Liver (tissue), 9 donors: ENCODE measurements around the gene DHX16. TPM values are rescaled to one million over a fixed set of nuclear protein-coding genes. Genes with fewer than 3 reads are reported as not detected.

Source experiments
- DNase-seq: peaks from one replicate; pipeline ENCODE4 v3.0.0-alpha.2; 2017; ENCODE audit warnings: low spot score
- H3K27ac ChIP-seq, 2 donors: one replicate each; pipeline ENCODE4 v1.7.0; 2013; ENCODE audit warnings: inconsistent platforms in 2 of 2, low read length in 2 of 2, control low read depth in 1 of 2, low read depth in 1 of 2, mild to moderate bottlenecking in 1 of 2
- H3K27me3 ChIP-seq, 4 donors: one replicate each; pipeline versions ENCODE4 v1.6.1 to v1.7.0; 2013; ENCODE audit warnings: low read length in 3 of 4, inconsistent platforms in 1 of 4, mild to moderate bottlenecking in 1 of 4, moderate library complexity in 1 of 4; ENCODE audit not compliant: control insufficient read depth in 4 of 4, insufficient read depth in 4 of 4
- H3K36me3 ChIP-seq, 4 donors: one replicate each; pipeline versions ENCODE4 v1.6.1 to v1.7.0; 2013; ENCODE audit warnings: low read length in 3 of 4, mild to moderate bottlenecking in 3 of 4, low read depth in 1 of 4, moderate library complexity in 1 of 4; ENCODE audit not compliant: control insufficient read depth in 4 of 4, insufficient read depth in 3 of 4
- H3K4me1 ChIP-seq, 4 donors: one replicate each; pipeline versions ENCODE4 v1.6.1 to v1.7.0; 2013; ENCODE audit warnings: low read length in 3 of 4, mild to moderate bottlenecking in 3 of 4, moderate library complexity in 1 of 4; ENCODE audit not compliant: control insufficient read depth in 4 of 4, insufficient read depth in 4 of 4
- H3K4me3 ChIP-seq, 3 donors: one replicate each; pipeline versions ENCODE4 v1.6.1 to v1.7.0; 2013; ENCODE audit warnings: low read length in 3 of 3, control low read depth in 1 of 3, low read depth in 1 of 3, mild to moderate bottlenecking in 1 of 3
- H3K9ac ChIP-seq, 2 donors: one replicate each; pipeline ENCODE4 v1.7.0; 2013; ENCODE audit warnings: low read length in 2 of 2, mild to moderate bottlenecking in 2 of 2, moderate library complexity in 2 of 2, control low read depth in 1 of 2, low read depth in 1 of 2
- H3K9me3 ChIP-seq, 4 donors: one replicate each; pipeline versions ENCODE4 v1.6.1 to v1.7.0; 2013; ENCODE audit warnings: low read length in 3 of 4; ENCODE audit not compliant: control insufficient read depth in 4 of 4
- EGR1 ChIP-seq, 2 donors: IDR thresholded peaks; 2 replicates each; pipeline ENCODE4 v1.6.1; 2016 to 2018; ENCODE audit warnings: antibody characterized with exemption in 2 of 2, low read depth in 2 of 2
- FOXA1 ChIP-seq: IDR thresholded peaks from 2 replicates; pipeline ENCODE4 v1.6.1; 2016; ENCODE audit warnings: antibody characterized with exemption
- FOXA2 ChIP-seq: IDR thresholded peaks from 2 replicates; pipeline ENCODE4 v1.6.1; 2016; ENCODE audit warnings: antibody characterized with exemption
- GABPA ChIP-seq, 2 donors: IDR thresholded peaks in 1 of 2; conservative IDR thresholded peaks in 1 of 2; 2 replicates each; pipeline ENCODE4 v1.6.1; 2016; ENCODE audit warnings: antibody characterized with exemption in 2 of 2, mild to moderate bottlenecking in 1 of 2, moderate library complexity in 1 of 2
- HNF4A ChIP-seq, 2 donors: conservative IDR thresholded peaks; 2 replicates each; pipeline ENCODE4 v1.6.1; 2016; ENCODE audit warnings: antibody characterized with exemption in 2 of 2, mild to moderate bottlenecking in 2 of 2
- HNF4G ChIP-seq: IDR thresholded peaks from 2 replicates; pipeline ENCODE4 v1.6.1; 2016; ENCODE audit warnings: antibody characterized with exemption
- JUND ChIP-seq, 2 donors: IDR thresholded peaks; 2 replicates each; pipeline ENCODE4 v1.6.1; 2016; ENCODE audit warnings: antibody characterized with exemption in 2 of 2
- NR2F2 ChIP-seq: IDR thresholded peaks from 2 replicates; pipeline ENCODE4 v1.6.1; 2016; ENCODE audit warnings: antibody characterized with exemption
- RAD21 ChIP-seq, 2 donors: IDR thresholded peaks; 2 replicates each; pipeline ENCODE4 v1.6.1; 2016; ENCODE audit warnings: antibody characterized with exemption in 2 of 2, mild to moderate bottlenecking in 2 of 2
- RXRA ChIP-seq, 2 donors: IDR thresholded peaks; 2 replicates each; pipeline ENCODE4 v1.6.1; 2017 to 2018; ENCODE audit warnings: antibody characterized with exemption in 2 of 2, mild to moderate bottlenecking in 1 of 2
- SP1 ChIP-seq: IDR thresholded peaks from 2 replicates; pipeline ENCODE4 v1.6.1; 2018; ENCODE audit warnings: antibody characterized with exemption, mild to moderate bottlenecking
- TAF1 ChIP-seq: conservative IDR thresholded peaks from 2 replicates; pipeline ENCODE4 v1.6.1; 2016; ENCODE audit warnings: antibody characterized with exemption, mild to moderate bottlenecking
- YY1 ChIP-seq: IDR thresholded peaks from 2 replicates; pipeline ENCODE4 v1.6.1; 2016; ENCODE audit warnings: antibody characterized with exemption, mild to moderate bottlenecking
- WGBS: extraction: QIAGEN DNeasy Blood & Tissue Kit; methylation state at CpG from one replicate; pipeline ENCODE4 v1.1.7; 2013; 5-methylcytosine and 5-hydroxymethylcytosine counted together
- polyA plus RNA-seq, 2 donors: library from polyadenylated mRNA; stranded (reverse) in 1 of 2; unstranded in 1 of 2; fragments of 200-250 nt in 1 of 2; fragments of >200 nt in 1 of 2; fragmentation: Nextera tagmentation in 1 of 2; extraction: Ambion mirVana in 1 of 2; gene quantifications; one replicate each; pipeline versions ENCODE4 v1.2.1 to v1.2.3, GENCODE V29; 2013 to 2015
- total RNA-seq, 2 donors: library from RNA; depleted of rRNA; stranded (reverse); fragments of >200 nt; gene quantifications; one replicate each; pipeline ENCODE4 v1.2.3, GENCODE V29; 2014
- TF ChIP-seq, protein P1 (sequence below): IDR thresholded peaks from 2 replicates; pipeline ENCODE4 v1.6.1; 2016; ENCODE audit warnings: antibody characterized with exemption
- TF ChIP-seq, protein P2 (sequence below): IDR thresholded peaks from 2 replicates; pipeline ENCODE4 v1.6.1; 2016; ENCODE audit warnings: antibody characterized with exemption
- TF ChIP-seq, protein P3 (sequence below): IDR thresholded peaks from 2 replicates; pipeline ENCODE4 v1.6.1; 2016; ENCODE audit warnings: antibody characterized with exemption, mild to moderate bottlenecking
- TF ChIP-seq, protein P4 (sequence below): IDR thresholded peaks from 2 replicates; pipeline ENCODE4 v1.6.1; 2016; ENCODE audit warnings: antibody characterized with exemption
- TF ChIP-seq, protein P5 (sequence below): fragments of 150-350 bp; IDR thresholded peaks from 2 replicates; pipeline ENCODE4 v1.5.1; 2017; ENCODE audit warnings: improper control_type of control experiment, low read depth, low read length; ENCODE audit not compliant: missing input control
- donor health status: healthy.
- donor health status: healthy.
- donor health status: healthy.
- donor health status: healthy.
- donor health status: healthy.

The DHX16 gene
- total and polyA plus RNA-seq, 4 donors: 10.1 to 23.9 (median 17.4) TPM

DNA sequence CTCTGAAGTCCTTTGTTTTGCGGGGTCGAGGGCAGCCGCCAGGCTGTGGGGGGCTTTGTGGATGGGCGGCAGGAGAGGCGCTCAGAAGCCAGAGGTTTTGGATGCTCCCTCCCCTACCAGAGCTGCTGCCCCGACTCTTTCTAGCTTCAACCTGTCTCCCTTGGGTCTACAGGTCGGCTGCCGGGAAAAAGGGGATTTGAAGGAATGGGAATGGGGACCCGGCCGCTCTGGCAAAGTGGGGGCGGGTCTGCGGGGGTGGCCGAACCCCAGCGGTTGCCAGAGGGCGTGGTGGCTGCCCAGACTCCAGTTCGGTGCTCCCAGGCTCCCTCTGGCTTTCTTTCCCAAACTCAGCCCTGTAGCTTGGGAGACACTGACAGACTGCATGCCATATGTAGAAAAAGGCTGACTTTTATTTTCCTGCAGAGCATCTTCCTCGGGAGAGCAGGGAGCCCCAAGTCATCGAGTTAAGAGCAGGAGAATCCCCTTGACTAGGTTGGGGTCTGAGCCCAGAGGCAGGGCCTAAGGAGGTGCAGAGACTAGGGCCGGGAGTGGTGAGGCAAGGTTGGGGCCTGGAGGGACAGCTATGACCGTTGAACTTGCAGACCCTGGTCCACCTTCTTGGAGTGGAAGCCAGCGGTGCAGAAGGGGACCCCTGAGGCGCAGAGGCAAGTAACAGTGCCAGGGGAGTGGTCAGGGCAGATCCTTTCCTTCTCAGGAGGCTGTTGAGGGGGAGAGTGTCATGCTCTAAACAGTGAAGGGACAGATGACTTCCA, 15.0 kb upstream of the DHX16 start:
- DNase-seq: no peak
- TF ChIP-seq RXRA (IDR thresholded peaks at IDR 0.05) (no peak), SP1 (no peak), NR2F2 (no peak), GABPA (IDR thresholded peaks at IDR 0.05 in 1 of 2, conservative IDR thresholded peaks at IDR 0.05 in 1 of 2) (no peak), EGR1 (IDR thresholded peaks at IDR 0.05; ENCODE audit: low read depth in 2 of 2) (no peak), RAD21 (IDR thresholded peaks at IDR 0.05) (no peak), JUND (IDR thresholded peaks at IDR 0.05) (no peak), HNF4A (conservative IDR thresholded peaks at IDR 0.05) (no peak)
- TF ChIP-seq, protein P1, sequence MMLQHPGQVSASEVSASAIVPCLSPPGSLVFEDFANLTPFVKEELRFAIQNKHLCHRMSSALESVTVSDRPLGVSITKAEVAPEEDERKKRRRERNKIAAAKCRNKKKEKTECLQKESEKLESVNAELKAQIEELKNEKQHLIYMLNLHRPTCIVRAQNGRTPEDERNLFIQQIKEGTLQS: no peak
- TF ChIP-seq, protein P2, sequence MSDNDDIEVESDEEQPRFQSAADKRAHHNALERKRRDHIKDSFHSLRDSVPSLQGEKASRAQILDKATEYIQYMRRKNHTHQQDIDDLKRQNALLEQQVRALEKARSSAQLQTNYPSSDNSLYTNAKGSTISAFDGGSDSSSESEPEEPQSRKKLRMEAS: no peak
- H3K9me3 ChIP-seq: no peaks in the 10 kb centered on the region
- peak overlapping the region in 1 of 2 donors; percentile 28 for H3K9ac ChIP-seq
- H3K4me3 ChIP-seq: peak overlapping the region; percentile 60 to 77 (median 60)
- no peaks in the 10 kb centered on the region for H3K27me3 ChIP-seq
- peak overlapping the region; percentile 97 to 99 for H3K27ac ChIP-seq
- H3K4me1 ChIP-seq: peaks cover 21 to 70% (median 55%) of the 10 kb centered on the region in 4 donors
- no peaks in the 10 kb centered on the region for H3K36me3 ChIP-seq
- 30% methylated on average over 22 of the region's 22 CpGs for WGBS

DNA sequence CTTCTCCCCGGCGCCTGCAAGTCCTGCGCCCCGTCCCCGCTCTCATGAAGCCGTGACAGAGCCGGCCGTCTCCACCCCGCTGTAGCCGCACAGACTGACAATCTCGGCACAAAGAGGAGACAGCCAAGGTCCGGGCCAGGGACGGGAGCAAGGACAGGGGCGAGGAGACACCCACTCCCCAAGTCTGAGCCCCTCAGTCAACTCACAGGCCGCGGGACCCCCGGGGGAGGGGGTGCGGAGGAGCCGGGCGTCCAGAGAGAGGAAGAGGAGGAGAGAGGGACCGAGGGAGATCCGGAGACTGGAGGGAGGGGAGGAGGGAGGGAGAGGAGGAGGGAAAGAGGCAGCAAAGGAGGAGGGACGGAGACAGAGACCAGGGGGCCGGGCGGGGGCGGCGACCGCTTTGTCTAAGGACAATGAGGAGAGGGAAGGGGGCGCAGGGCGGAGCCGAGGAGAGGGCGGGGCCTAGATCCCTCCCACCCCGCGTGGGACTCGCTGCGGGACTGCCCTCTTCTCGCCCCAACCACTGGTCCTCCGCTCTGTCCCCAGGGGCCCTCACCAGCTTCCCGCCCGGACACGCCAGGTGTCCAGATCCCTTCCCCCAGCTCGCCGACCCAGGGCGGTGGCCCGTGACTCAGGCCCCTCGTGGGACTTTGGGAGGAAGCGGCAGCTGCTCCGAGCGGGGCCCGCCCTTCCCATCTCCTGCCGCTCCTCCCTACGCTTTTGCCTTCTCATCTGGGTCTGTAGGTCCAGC, 14.3 kb upstream of the DHX16 start:
- H3K4me1 ChIP-seq: peaks cover 21 to 74% (median 60%) of the 10 kb centered on the region in 4 donors
- peak overlapping the region; percentile 97 to 99 for H3K27ac ChIP-seq
- peak; percentile 69 for DNase-seq
- no peaks in the 10 kb centered on the region for H3K27me3 ChIP-seq
- no peaks in the 10 kb centered on the region for H3K36me3 ChIP-seq
- peak overlapping the region; percentile 30 to 77 for H3K9ac ChIP-seq
- under 1% methylated on average over 52 of the region's 52 CpGs for WGBS
- H3K4me3 ChIP-seq: peak overlapping the region; percentile 60 to 77 (median 60)
- TF ChIP-seq GABPA (IDR thresholded peaks at IDR 0.05 in 1 of 2, conservative IDR thresholded peaks at IDR 0.05 in 1 of 2) (no peak), RXRA (IDR thresholded peaks at IDR 0.05) (peak in 1 of 2 donors; percentile 42), FOXA2 (no peak), NR2F2 (peak; percentile 29), YY1 (peak; percentile 9), SP1 (peak; percentile 46), HNF4A (conservative IDR thresholded peaks at IDR 0.05) (no peak), JUND (IDR thresholded peaks at IDR 0.05) (no peak), EGR1 (IDR thresholded peaks at IDR 0.05; ENCODE audit: low read depth in 2 of 2) (peak; percentile 41 to 42), HNF4G (no peak), FOXA1 (no peak), RAD21 (IDR thresholded peaks at IDR 0.05) (no peak), TAF1 (no peak)
- TF ChIP-seq, protein P2: no peak
- TF ChIP-seq, protein P3, sequence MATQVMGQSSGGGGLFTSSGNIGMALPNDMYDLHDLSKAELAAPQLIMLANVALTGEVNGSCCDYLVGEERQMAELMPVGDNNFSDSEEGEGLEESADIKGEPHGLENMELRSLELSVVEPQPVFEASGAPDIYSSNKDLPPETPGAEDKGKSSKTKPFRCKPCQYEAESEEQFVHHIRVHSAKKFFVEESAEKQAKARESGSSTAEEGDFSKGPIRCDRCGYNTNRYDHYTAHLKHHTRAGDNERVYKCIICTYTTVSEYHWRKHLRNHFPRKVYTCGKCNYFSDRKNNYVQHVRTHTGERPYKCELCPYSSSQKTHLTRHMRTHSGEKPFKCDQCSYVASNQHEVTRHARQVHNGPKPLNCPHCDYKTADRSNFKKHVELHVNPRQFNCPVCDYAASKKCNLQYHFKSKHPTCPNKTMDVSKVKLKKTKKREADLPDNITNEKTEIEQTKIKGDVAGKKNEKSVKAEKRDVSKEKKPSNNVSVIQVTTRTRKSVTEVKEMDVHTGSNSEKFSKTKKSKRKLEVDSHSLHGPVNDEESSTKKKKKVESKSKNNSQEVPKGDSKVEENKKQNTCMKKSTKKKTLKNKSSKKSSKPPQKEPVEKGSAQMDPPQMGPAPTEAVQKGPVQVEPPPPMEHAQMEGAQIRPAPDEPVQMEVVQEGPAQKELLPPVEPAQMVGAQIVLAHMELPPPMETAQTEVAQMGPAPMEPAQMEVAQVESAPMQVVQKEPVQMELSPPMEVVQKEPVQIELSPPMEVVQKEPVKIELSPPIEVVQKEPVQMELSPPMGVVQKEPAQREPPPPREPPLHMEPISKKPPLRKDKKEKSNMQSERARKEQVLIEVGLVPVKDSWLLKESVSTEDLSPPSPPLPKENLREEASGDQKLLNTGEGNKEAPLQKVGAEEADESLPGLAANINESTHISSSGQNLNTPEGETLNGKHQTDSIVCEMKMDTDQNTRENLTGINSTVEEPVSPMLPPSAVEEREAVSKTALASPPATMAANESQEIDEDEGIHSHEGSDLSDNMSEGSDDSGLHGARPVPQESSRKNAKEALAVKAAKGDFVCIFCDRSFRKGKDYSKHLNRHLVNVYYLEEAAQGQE: no peak
- TF ChIP-seq, protein P1: no peak
- TF ChIP-seq, protein P4, sequence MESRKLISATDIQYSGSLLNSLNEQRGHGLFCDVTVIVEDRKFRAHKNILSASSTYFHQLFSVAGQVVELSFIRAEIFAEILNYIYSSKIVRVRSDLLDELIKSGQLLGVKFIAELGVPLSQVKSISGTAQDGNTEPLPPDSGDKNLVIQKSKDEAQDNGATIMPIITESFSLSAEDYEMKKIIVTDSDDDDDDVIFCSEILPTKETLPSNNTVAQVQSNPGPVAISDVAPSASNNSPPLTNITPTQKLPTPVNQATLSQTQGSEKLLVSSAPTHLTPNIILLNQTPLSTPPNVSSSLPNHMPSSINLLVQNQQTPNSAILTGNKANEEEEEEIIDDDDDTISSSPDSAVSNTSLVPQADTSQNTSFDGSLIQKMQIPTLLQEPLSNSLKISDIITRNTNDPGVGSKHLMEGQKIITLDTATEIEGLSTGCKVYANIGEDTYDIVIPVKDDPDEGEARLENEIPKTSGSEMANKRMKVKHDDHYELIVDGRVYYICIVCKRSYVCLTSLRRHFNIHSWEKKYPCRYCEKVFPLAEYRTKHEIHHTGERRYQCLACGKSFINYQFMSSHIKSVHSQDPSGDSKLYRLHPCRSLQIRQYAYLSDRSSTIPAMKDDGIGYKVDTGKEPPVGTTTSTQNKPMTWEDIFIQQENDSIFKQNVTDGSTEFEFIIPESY: no peak
- TF ChIP-seq, protein P5, sequence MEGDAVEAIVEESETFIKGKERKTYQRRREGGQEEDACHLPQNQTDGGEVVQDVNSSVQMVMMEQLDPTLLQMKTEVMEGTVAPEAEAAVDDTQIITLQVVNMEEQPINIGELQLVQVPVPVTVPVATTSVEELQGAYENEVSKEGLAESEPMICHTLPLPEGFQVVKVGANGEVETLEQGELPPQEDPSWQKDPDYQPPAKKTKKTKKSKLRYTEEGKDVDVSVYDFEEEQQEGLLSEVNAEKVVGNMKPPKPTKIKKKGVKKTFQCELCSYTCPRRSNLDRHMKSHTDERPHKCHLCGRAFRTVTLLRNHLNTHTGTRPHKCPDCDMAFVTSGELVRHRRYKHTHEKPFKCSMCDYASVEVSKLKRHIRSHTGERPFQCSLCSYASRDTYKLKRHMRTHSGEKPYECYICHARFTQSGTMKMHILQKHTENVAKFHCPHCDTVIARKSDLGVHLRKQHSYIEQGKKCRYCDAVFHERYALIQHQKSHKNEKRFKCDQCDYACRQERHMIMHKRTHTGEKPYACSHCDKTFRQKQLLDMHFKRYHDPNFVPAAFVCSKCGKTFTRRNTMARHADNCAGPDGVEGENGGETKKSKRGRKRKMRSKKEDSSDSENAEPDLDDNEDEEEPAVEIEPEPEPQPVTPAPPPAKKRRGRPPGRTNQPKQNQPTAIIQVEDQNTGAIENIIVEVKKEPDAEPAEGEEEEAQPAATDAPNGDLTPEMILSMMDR: no peak
- no peaks in the 10 kb centered on the region for H3K9me3 ChIP-seq
